IMR-90 (cell line): ENCODE data around the gene CERK. TPM values are rescaled to one million over a fixed set of nuclear protein-coding genes. Genes with fewer than 3 reads are reported as not detected.

Experiments
- ATAC-seq: fragments of 200-7000 bp; cut with Tn5 transposase; 2 replicates; pipeline ENCODE4 v1.9.1; 2020; ENCODE audit warnings: low read depth, mild to moderate bottlenecking, moderate library complexity
- BruUV-seq: library from RNA; stranded (reverse); fragments of 400-500 nt; replicated peaks from 2 replicates; lab custom pipeline; 2021; lab: Mats Ljungman, UMichigan
- CTCF ChIA-PET: fragments of 300-600 bp; formaldehyde crosslinking; extraction: SDS; loops from one replicate; lab custom pipeline; 2021; ENCODE audit warnings: antibody characterized with exemption; lab: Yijun Ruan, JAX
- POLR2A ChIA-PET: fragments of 300-600 bp; sonication (Branson Sonifier 250); formaldehyde crosslinking; loops from one replicate; lab custom pipeline; 2022; ENCODE audit warnings: antibody characterized with exemption; ENCODE audit not compliant: unreplicated experiment; lab: Charles Lee
- DNase-seq: peaks from one replicate; pipeline ENCODE4 v3.0.0; 2013
- H2AFZ ChIP-seq: replicated peaks from 2 replicates; pipeline ENCODE3; 2013; ENCODE audit warnings: low read length, mild to moderate bottlenecking; ENCODE audit not compliant: poor library complexity
- H2AK5ac ChIP-seq: 2 replicates; pipeline ENCODE4 v1.6.1; 2013; ENCODE audit warnings: low read depth, low read length, inconsistent platforms
- H2AK9ac ChIP-seq: replicated peaks from 2 replicates; pipeline ENCODE3; 2013; ENCODE audit warnings: mild to moderate bottlenecking, low read depth, low read length, moderate library complexity; ENCODE audit not compliant: poor library complexity
- H2BK120ac ChIP-seq: 2 replicates; pipeline ENCODE4 v1.6.1; 2013; ENCODE audit warnings: low read depth, low read length, inconsistent platforms
- H2BK15ac ChIP-seq: 3 replicates; pipeline ENCODE4 v1.6.1; 2013; ENCODE audit warnings: low read depth, low read length, inconsistent platforms
- H2BK20ac ChIP-seq: 2 replicates; pipeline ENCODE4 v1.6.1; 2013; ENCODE audit warnings: low read depth, mild to moderate bottlenecking, inconsistent platforms, low read length, moderate library complexity
- H2BK5ac ChIP-seq: 2 replicates; pipeline ENCODE4 v1.6.1; 2013; ENCODE audit warnings: mild to moderate bottlenecking, low read depth, low read length, inconsistent platforms; ENCODE audit not compliant: poor library complexity, severe bottlenecking
- H3K14ac ChIP-seq: replicated peaks from 2 replicates; pipeline ENCODE4 v1.6.1; 2013; ENCODE audit warnings: low read depth, low read length, inconsistent platforms
- H3K18ac ChIP-seq: 2 replicates; pipeline ENCODE4 v1.6.1; 2013; ENCODE audit warnings: low read depth, low read length, control low read depth
- H3K23ac ChIP-seq: 2 replicates; pipeline ENCODE4 v1.6.1; 2013; ENCODE audit warnings: low read depth, low read length, inconsistent platforms
- H3K27ac ChIP-seq: 2 replicates; pipeline ENCODE4 v1.5.1; 2013; ENCODE audit warnings: mild to moderate bottlenecking, control low read depth, low read length; ENCODE audit not compliant: insufficient read depth
- H3K27me3 ChIP-seq: 2 replicates; pipeline ENCODE4 v1.6.1; 2013; ENCODE audit warnings: low read length; ENCODE audit not compliant: control insufficient read depth, insufficient read depth
- H3K36me3 ChIP-seq: 2 replicates; pipeline ENCODE4 v1.6.1; 2013; ENCODE audit warnings: low read length, mixed read lengths; ENCODE audit not compliant: control insufficient read depth, insufficient read depth
- H3K4ac ChIP-seq: 2 replicates; pipeline ENCODE4 v1.6.1; 2013; ENCODE audit warnings: low read depth, low read length, inconsistent platforms
- H3K4me1 ChIP-seq: 2 replicates; pipeline ENCODE4 v1.6.1; 2013; ENCODE audit warnings: low read length, mixed read lengths; ENCODE audit not compliant: control insufficient read depth, insufficient read depth
- H3K4me2 ChIP-seq: 2 replicates; pipeline ENCODE4 v1.6.1; 2013; ENCODE audit warnings: low read depth, mild to moderate bottlenecking, control low read depth, low read length, moderate library complexity
- H3K4me3 ChIP-seq: 2 replicates; pipeline ENCODE4 v1.5.1; 2013; ENCODE audit warnings: low read depth, mild to moderate bottlenecking, control low read depth, low read length, moderate library complexity; ENCODE audit not compliant: insufficient read depth
- H3K56ac ChIP-seq: 2 replicates; pipeline ENCODE4 v1.6.1; 2013; ENCODE audit warnings: low read length, inconsistent platforms; ENCODE audit not compliant: insufficient read depth; ENCODE audit errors: extremely low read depth
- H3K79me1 ChIP-seq, 2 experiments: 2 replicates each; pipeline ENCODE4 v1.6.1; 2013; ENCODE audit warnings: low read length in 2 of 2, inconsistent platforms in 1 of 2, low read depth in 1 of 2
- H3K9ac ChIP-seq: 2 replicates; pipeline ENCODE4 v1.6.1; 2013; ENCODE audit warnings: low read depth, low read length, control low read depth
- H3K9me1 ChIP-seq: 2 replicates; pipeline ENCODE4 v1.6.1; 2013; ENCODE audit warnings: low read length, inconsistent platforms; ENCODE audit not compliant: insufficient read depth
- H3K9me3 ChIP-seq: 2 replicates; pipeline ENCODE4 v1.6.1; 2013; ENCODE audit warnings: low read length; ENCODE audit not compliant: control insufficient read depth, insufficient read depth
- H4K20me1 ChIP-seq: 2 replicates; pipeline ENCODE4 v1.6.1; 2013; ENCODE audit warnings: low read length, inconsistent platforms; ENCODE audit not compliant: insufficient read depth
- H4K5ac ChIP-seq: 2 replicates; pipeline ENCODE4 v1.6.1; 2013; ENCODE audit warnings: mild to moderate bottlenecking, low read depth, low read length, control low read depth
- H4K8ac ChIP-seq, 2 experiments: 2 replicates each; pipeline ENCODE4 v1.6.1; 2013; ENCODE audit warnings: low read depth in 2 of 2, low read length in 2 of 2, control low read depth in 1 of 2, inconsistent platforms in 1 of 2
- H4K91ac ChIP-seq: 2 replicates; pipeline ENCODE4 v1.6.1; 2013; ENCODE audit warnings: low read depth, low read length, inconsistent platforms; ENCODE audit not compliant: insufficient read depth
- BHLHE40 ChIP-seq: fragments of 150-350 bp; IDR thresholded peaks from 2 replicates; pipeline ENCODE4 v1.6.1; 2016; ENCODE audit warnings: mild to moderate bottlenecking, low read depth, low read length
- CEBPB ChIP-seq: IDR thresholded peaks from 2 replicates; pipeline ENCODE4 v1.6.1; 2012; ENCODE audit warnings: low read depth, low read length, improper control_type of control experiment
- CHD1 ChIP-seq: IDR thresholded peaks from 2 replicates; pipeline ENCODE4 v1.6.1; 2012; ENCODE audit warnings: low read depth, low read length, improper control_type of control experiment
- CTCF ChIP-seq: conservative IDR thresholded peaks from 2 replicates; pipeline ENCODE4 v1.5.1; 2012; ENCODE audit warnings: mild to moderate bottlenecking, low read depth, low read length, improper control_type of control experiment
- ELK1 ChIP-seq: fragments of 150-350 bp; IDR thresholded peaks from 2 replicates; pipeline ENCODE4 v1.6.1; 2016; ENCODE audit warnings: low read depth, mild to moderate bottlenecking, low read length, moderate library complexity, borderline replicate concordance
- FOS ChIP-seq: fragments of 150-350 bp; IDR thresholded peaks from 2 replicates; pipeline ENCODE4 v1.6.1; 2016; ENCODE audit warnings: low read depth, low read length
- MAFK ChIP-seq: IDR thresholded peaks from 2 replicates; pipeline ENCODE4 v1.6.1; 2012; ENCODE audit warnings: low read depth, low read length, improper control_type of control experiment
- MAZ ChIP-seq: IDR thresholded peaks from 2 replicates; pipeline ENCODE4 v1.6.1; 2012; ENCODE audit warnings: low read depth, mild to moderate bottlenecking, low read length, improper control_type of control experiment, moderate library complexity, borderline replicate concordance
- MXI1 ChIP-seq: IDR thresholded peaks from 2 replicates; pipeline ENCODE4 v1.6.1; 2012; ENCODE audit warnings: low read depth, mild to moderate bottlenecking, low read length, moderate library complexity, borderline replicate concordance
- NFE2L2 ChIP-seq: fragments of 150-350 bp; IDR thresholded peaks from 2 replicates; pipeline ENCODE4 v1.6.1; 2016; ENCODE audit warnings: low read depth, mild to moderate bottlenecking, low read length
- POLR2A ChIP-seq: IDR thresholded peaks from 2 replicates; pipeline ENCODE4 v1.6.1; 2012; ENCODE audit warnings: mild to moderate bottlenecking, low read depth, low read length
- RAD21 ChIP-seq: IDR thresholded peaks from 2 replicates; pipeline ENCODE4 v1.6.1; 2012; ENCODE audit warnings: low read length, improper control_type of control experiment
- RCOR1 ChIP-seq: IDR thresholded peaks from 2 replicates; pipeline ENCODE4 v1.6.1; 2012; ENCODE audit warnings: mild to moderate bottlenecking, low read length, improper control_type of control experiment; ENCODE audit not compliant: insufficient replicate concordance
- RFX5 ChIP-seq: IDR thresholded peaks from 2 replicates; pipeline ENCODE4 v1.8.0; 2012; ENCODE audit warnings: low read depth, mild to moderate bottlenecking, low read length, moderate library complexity
- SMC3 ChIP-seq: fragments of 150-350 bp; IDR thresholded peaks from 2 replicates; pipeline ENCODE4 v1.6.1; 2016; ENCODE audit warnings: low read depth, mild to moderate bottlenecking, antibody characterized with exemption, low read length, moderate library complexity
- WGBS, 2 experiments: methylation state at CpG; one replicate each; pipeline versions ENCODE4 v1.1.5 to v1.1.7; 2013; ENCODE audit warnings: missing lambda C conversion rate in 2 of 2; ENCODE audit not compliant: insufficient read length in 1 of 2; ENCODE audit errors: extremely low coverage in 2 of 2; 5-methylcytosine and 5-hydroxymethylcytosine counted together
- dilution Hi-C: fragments of 300-500 bp; cut with HindIII; formaldehyde crosslinking; loops from one replicate; pipeline ENCODE4 v1.14.3; 2018; ENCODE audit warnings: low sequenced_read_pairs; ENCODE audit not compliant: unreplicated experiment
- in situ Hi-C: fragments of 300-500 bp; cut with MboI; formaldehyde crosslinking; loops from 3 replicates; pipeline ENCODE4 v1.14.3; 2019; ENCODE audit warnings: low sequenced_read_pairs, inconsistent platforms, mixed read lengths
- intact Hi-C: fragments of 100-400 bp; cut with micrococcal nuclease; formaldehyde crosslinking; loops from 2 replicates; pipeline ENCODE4 v1.10.0; 2022
- polyA plus RNA-seq, 3 experiments: library from polyadenylated mRNA; depleted of rRNA; stranded (reverse); fragments of >200 nt; gene quantifications; 2 replicates each; pipeline ENCODE4 v1.2.3, GENCODE V29; 2012; ENCODE audit warnings: low replicate concordance in 1 of 3
- total RNA-seq: library from RNA; depleted of rRNA; stranded (reverse); fragments of >200 nt; gene quantifications from 2 replicates; pipeline ENCODE4 v1.2.3, GENCODE V29; 2012
- TF ChIP-seq, protein P1 (sequence below): fragments of 150-350 bp; IDR thresholded peaks from 2 replicates; pipeline ENCODE4 v1.6.1; 2017; ENCODE audit warnings: mild to moderate bottlenecking, antibody characterized with exemption, low read length, low read depth

The CERK gene
- total and polyA plus RNA-seq, 2 of the 4 experiments (the other 2 are of a cell fraction): 25.3 to 38.7 TPM

- no peak overlapping the region for H3K4me3 ChIP-seq
- H3K4me2 ChIP-seq: no peak overlapping the region
- no peaks in the 10 kb centered on the region for H3K9me3 ChIP-seq
- no peaks in the 10 kb centered on the region for H3K27me3 ChIP-seq
- no peak overlapping the region for H4K91ac ChIP-seq
- H3K9ac ChIP-seq: no peak overlapping the region
- H2AK9ac ChIP-seq: no peak overlapping the region
- H2BK120ac ChIP-seq: no peak overlapping the region
- H4K5ac ChIP-seq: no peak overlapping the region
- no peak overlapping the region for H3K14ac ChIP-seq
- TF ChIP-seq ELK1: no peak
- no peak for TF ChIP-seq MXI1
- TF ChIP-seq POLR2A: no peak
- no peak for TF ChIP-seq RCOR1
- TF ChIP-seq SMC3: no peak
- TF ChIP-seq CEBPB: no peak
- TF ChIP-seq, protein P1, sequence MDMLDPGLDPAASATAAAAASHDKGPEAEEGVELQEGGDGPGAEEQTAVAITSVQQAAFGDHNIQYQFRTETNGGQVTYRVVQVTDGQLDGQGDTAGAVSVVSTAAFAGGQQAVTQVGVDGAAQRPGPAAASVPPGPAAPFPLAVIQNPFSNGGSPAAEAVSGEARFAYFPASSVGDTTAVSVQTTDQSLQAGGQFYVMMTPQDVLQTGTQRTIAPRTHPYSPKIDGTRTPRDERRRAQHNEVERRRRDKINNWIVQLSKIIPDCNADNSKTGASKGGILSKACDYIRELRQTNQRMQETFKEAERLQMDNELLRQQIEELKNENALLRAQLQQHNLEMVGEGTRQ: no peak
- TF ChIP-seq RFX5: no peak
- no peak for TF ChIP-seq CTCF
- no peak for TF ChIP-seq MAZ
- TF ChIP-seq NFE2L2: no peak
- no peak for TF ChIP-seq BHLHE40
- TF ChIP-seq MAFK: no peak
- TF ChIP-seq CHD1: no peak
- no peak for TF ChIP-seq FOS
- no peak for TF ChIP-seq RAD21
- H4K20me1 ChIP-seq: no peaks in the 10 kb centered on the region
- ATAC-seq (no peak), DNase-seq (no peak)
- ChIA-PET POLR2A (no interaction called here), CTCF (no interaction called here)
- dilution Hi-C loops (no loop called here), intact Hi-C loops (no loop called here), in situ Hi-C loops (no loop called here)
- no peaks in the 10 kb centered on the region for H3K9me1 ChIP-seq
- no peak overlapping the region for H2BK5ac ChIP-seq
- H2AK5ac ChIP-seq: no peak overlapping the region
- H3K18ac ChIP-seq: no peak overlapping the region
- H3K36me3 ChIP-seq: peaks cover 72% of the 10 kb centered on the region
- no peak overlapping the region for H3K56ac ChIP-seq
- BruUV-seq: no TSS peak
- no peak overlapping the region for H3K4ac ChIP-seq
- H3K79me1 ChIP-seq: peaks cover 0 to 5% of the 10 kb centered on the region in 2 experiments; a peak in 2 of 4 replicates
- H2BK20ac ChIP-seq: no peak overlapping the region
- H3K27ac ChIP-seq: no peak overlapping the region
- H3K23ac ChIP-seq: no peak overlapping the region
- WGBS, 2 experiments: 81% methylated on average over 4 of the region's 15 CpGs; no CpG with 5 or more reads in 1 of the 2 experiments
- no peak overlapping the region for H2BK15ac ChIP-seq
- no peak overlapping the region for H4K8ac ChIP-seq
- no peak overlapping the region for H2AFZ ChIP-seq
- no peaks in the 10 kb centered on the region for H3K4me1 ChIP-seq
These were observed 43.5 kb downstream of the CERK start for GRCh38 chr22:46694416-46695170.
